Measurements from ENCODE around the gene TM9SF3. TPM values are rescaled to one million over a fixed set of nuclear protein-coding genes. Genes with fewer than 3 reads are reported as not detected.

Gene TM9SF3
- 51.9 TPM for polyA plus RNA-seq (2012; ENCODE audit: insufficient read depth, insufficient read length)

DNA sequence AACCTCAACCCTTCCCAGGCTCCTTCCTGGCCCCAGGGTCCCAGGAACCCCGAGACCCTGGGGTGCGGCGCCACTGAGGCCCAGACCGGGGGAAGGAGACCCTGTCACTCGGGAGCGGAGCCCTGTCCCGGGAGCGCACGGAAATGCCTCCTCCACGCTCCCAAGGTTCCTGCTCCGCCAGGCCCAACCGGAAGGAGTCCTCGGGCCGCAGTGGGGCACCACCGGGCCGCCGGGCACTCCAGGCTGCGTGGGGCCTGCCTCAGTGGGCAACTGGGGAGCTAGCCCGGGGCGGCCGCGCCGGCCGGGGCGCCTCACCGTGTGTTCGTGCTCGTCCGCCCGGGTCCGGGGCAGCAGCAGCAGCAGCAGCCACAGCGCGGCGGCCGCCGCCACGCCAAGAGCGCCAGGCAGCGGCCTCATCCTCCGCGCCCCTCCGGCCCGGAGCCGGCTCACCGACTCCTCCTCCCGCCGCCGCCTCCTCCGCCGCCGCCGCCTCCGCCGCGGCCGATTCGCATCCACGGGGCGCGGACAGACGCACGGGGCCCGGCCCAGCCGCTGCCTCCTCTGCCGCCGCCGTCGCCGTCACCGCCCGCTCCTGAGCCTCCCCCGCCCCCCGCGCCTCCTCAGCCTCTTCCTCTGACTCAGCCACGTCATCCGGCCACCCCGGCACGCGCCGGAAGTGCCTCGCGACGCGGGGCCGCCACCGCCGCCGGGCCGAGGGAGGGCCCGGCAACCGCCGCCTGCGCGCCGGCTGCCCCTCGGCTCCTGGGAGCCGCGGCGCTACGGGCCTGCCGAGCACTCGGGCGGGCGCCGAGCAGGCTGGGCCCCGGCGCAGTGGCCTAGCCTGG lies at the start of gene TM9SF3:
Gene TM9SF3, minus strand, starts transcription at position 594 of the 845 bp plus-strand sequence. Its CDS starts 177 bp downstream, at position 417.
- peak; percentile 71 for DNase-seq (ENCODE audit: low read depth, low spot score)
- peak within 1 kb of the TSS; percentile 71 for H3K4me3 ChIP-seq (ENCODE audit: low read length)

DNA sequence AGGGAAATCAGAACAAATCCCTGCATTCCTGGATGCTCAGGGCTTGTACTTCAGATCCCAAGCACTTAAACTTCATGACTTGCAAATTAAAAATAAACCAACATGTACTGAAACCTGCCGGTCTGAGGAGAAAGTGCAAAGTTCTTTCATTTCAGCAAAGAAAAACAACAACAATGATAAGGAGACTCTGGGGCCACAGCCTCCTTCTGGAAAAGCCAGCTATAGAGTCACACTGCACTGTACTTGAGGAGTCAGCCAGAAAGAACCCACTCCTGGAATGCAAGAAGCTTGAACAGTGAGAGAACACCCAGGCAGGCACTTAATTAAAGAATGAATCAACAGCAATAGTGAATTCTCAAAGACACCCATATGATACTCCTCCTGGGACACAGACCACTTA lies 49.7 kb upstream of the TM9SF3 start:
- DNase-seq (ENCODE audit: low read depth, low spot score): no peak

DNA sequence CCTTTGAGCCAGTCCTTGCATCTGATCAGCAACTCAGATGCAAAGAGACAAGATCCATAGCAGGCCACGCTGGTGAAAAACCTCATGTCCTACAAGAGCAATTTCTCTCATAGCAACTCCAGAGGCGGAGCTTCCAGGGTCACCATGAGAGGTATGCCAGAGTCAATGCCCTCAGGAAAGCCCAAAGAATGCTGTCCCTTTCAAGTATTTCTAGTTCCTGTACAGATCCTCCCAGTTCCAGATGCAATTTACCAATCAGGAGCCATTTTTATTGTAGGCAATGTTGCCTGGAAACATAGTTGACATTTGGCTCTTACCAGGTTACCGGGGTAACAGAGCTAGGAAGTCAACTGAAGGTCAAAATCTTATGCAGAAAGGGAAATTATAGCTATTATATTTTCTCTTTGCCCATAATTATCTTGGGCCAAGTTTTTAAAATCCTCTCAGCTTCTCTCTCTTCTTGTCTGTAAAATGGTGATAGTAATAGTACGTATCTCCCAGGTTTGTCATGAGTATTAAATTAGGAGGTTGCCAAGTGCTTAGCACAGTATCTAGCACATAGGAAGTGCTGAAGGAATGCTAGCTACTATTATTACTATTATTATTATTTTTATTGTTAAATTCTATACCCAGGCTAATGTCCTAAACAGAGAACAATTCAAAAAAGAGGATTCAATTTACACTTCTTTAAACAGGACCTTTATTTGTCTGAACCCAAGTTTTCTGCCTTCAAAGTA lies 46.3 kb upstream of the TM9SF3 start:
- no peak for DNase-seq (ENCODE audit: low read depth, low spot score)
- no peak overlapping the region for H3K4me3 ChIP-seq (ENCODE audit: low read length)

More for the DNA sequence above, 49.7 kb upstream of the TM9SF3 start:
- no peak overlapping the region for H3K4me3 ChIP-seq (ENCODE audit: low read length)

DNA sequence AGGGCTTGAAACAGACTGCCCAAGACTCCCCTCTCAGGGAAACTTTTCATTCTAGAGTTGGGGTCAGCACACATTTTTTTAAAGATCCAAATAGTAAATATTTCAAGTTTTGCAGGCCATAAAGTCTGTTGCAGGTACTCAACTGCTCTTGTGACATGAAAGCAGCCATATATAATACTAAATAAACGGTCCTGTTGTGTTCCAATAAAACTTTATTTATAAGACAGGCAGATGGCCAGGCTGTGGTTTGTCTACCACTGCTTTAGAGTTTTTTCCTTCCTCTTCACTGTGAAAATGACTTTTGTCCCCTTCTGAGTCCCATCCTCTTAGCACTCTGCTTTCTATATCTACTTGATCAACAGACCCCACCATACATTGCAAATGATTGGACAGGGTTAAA lies 40.5 kb upstream of the TM9SF3 start:
- no peak overlapping the region for H3K4me3 ChIP-seq (ENCODE audit: low read length)
- no peak for DNase-seq (ENCODE audit: low read depth, low spot score)

DNA sequence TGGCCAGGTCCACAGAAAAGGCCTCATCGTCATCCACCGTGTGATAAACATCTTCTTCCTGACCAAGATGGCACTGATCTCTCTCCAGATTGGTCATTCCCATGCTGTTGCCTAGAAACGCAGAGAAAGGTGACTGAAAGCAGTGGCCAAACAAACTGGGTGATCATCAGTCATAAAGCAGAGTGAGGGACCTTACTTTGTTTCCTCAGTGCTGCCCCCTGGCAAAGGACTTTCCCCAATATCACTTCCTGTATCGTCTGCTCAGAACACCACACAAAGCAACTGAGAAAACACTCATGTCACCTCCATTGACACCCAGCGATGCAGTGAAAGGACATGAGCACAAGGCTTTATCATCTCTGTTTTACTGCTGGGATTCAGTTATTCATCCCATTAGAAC lies 40.0 kb upstream of the TM9SF3 start:
- no peak for DNase-seq (ENCODE audit: low read depth, low spot score)
- no peak overlapping the region for H3K4me3 ChIP-seq (ENCODE audit: low read length)

DNA sequence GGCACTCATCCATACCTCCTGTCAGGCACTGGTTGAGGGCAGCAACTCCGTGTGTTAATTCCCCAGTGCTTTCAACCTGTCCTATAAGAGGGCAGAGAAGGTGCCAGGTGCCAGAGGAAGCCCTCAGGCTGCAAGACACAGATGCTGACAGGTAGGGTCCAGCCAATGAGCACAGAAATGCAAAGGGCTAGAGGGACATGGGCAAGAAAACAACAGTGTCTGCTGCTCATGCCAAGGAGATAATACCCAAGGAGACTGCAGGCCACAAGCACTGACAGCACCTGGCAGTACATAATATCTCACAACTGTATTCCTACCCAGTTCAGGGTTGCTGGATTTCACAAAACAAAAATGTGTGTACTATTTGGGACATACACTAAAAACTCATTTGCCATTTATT lies 38.4 kb upstream of the TM9SF3 start:
- no peak overlapping the region for H3K4me3 ChIP-seq (ENCODE audit: low read length)
- DNase-seq (ENCODE audit: low read depth, low spot score): no peak

DNA sequence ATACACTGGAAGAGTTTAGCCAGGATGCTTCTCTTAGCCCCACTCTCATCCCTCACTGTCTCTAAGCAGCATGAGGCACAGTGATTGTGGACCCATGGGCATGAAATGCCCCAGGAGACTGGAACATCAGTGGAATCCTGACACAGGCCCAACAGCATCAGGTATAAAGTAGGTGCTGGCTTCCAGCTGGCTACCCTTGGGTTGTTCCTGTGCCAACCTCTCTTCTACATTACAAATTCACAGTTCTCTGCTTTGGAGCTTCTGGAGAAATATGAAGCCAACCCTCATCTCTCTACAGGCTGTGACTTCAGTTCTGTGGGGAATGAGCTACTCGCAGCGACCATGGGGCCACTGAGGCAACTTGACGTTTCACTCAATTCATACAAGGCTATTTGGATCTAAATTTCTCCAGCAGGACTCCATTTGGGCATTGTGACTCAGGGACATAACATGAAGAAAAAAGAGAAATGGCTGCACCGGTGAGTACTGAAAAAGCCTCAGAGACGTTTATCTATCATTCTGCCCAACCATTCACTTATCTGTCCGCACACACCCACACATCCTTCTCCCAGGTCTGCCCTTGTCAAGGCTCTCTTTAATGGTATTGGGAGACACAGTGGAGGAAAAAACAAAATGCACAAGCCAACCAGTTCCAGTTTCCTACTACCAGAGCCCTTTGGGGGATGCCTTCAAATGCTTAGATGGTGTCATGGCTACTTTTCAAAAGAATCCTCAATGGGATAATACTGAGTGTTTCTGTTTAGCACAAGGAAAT lies 35.4 kb upstream of the TM9SF3 start:
- no peak for DNase-seq (ENCODE audit: low read depth, low spot score)
- no peak overlapping the region for H3K4me3 ChIP-seq (ENCODE audit: low read length)

DNA sequence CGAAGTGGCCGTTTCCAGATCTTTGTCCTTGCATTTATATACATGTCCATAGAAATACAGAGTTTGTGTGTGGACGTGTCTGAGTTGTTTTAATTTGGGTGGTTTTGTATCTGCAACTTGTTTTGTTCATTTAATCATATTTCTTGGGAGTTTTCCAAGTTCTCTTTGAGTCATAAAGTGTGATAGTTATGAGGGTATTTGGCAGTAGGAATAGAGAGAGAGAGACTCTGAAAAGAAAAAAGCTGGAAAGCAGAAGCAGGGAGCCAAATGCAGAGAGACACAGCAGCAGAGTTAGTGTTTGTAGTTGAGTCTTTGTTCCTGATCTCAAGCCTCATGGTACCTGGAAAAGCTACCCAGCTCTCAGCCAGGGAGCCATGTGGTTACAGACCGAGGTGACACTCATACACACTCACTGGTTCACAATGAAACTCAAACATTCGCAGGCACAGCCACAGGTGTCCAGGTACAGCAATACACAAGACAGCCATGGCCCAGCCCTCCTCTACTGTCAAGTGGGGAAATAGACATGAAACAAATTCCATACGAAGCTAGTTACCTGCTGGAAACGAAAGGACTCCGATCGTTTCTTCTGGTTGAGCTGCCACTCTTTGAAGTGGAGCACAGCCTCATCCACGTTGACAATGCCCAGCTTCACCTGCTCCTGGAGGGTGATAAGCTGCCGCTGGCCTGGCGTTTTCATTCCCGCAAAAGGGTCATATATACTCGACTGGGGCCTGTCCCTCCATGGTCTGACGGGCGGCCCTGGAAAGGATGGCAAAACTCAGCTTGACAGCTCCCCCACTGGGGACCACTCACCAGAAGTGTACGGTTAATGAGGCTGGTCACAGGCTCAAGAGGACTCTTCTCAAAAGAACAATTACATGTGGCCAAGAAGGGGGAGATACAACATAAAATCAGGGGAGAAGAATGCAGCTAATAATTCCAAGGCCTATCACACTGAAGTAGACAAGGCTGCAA lies 33.3 kb upstream of the TM9SF3 start:
- H3K4me3 ChIP-seq (ENCODE audit: low read length): no peak overlapping the region
- DNase-seq (ENCODE audit: low read depth, low spot score): no peak

DNA sequence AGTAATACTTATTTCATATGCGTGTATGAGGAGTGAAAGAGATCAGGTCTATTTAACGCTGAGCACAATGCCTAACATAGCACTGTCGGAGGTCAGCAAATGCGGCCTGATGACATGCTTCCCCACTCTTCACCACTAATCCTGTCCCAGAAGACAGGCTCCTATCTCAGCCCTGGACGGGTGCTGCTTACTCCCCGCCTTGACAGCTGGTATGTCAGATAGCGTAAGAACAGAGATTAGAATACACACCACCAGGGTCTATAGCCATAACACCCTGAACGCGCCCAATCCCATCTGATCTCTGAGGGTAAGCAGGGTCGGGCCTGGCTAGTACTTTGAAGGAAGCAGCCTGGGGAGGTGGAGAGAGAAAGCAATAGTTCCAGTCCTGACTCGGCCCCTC lies 32.3 kb upstream of the TM9SF3 start:
- DNase-seq (ENCODE audit: low read depth, low spot score): no peak
- no peak overlapping the region for H3K4me3 ChIP-seq (ENCODE audit: low read length)

DNA sequence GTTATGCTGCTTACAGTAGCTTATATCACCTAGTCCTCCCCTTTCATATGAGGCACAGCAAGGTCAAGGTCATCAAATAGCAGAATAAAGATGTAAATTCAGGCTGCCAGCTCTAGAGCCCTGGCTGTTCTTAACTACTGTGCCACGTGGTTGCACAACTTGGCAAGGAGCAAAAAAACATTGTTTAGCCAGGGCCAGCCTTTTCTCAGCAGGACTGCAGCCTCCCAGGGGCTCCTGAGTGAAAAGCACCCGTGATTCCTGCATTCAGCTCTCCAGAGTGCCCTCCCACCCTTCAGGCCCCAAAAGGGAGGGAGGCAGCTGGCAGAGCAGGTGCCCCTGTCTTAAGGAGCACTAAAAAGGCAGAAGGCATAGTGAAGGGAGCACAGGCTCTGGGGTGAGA lies 31.8 kb upstream of the TM9SF3 start:
- no peak overlapping the region for H3K4me3 ChIP-seq (ENCODE audit: low read length)
- no peak for DNase-seq (ENCODE audit: low read depth, low spot score)

DNA sequence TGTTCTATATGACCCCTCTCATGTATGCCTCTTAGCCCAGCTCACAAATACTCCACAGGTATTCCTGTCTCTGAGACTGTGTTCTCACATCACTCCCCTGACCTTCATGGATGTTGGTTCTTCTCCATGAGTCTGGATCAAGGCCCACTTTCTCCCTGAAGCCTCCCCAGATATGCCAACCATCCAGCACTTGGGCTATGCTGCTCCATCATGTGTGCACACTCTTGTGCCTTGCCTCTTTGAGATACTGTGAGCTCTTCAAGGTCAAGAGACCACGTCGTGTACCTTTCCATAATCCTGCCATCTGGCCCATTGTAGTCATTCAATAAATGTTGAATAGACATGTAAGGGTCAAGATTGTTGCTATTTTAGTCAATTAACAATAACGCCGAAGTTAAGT lies 30.1 kb upstream of the TM9SF3 start:
- DNase-seq (ENCODE audit: low read depth, low spot score): no peak
- no peak overlapping the region for H3K4me3 ChIP-seq (ENCODE audit: low read length)

DNA sequence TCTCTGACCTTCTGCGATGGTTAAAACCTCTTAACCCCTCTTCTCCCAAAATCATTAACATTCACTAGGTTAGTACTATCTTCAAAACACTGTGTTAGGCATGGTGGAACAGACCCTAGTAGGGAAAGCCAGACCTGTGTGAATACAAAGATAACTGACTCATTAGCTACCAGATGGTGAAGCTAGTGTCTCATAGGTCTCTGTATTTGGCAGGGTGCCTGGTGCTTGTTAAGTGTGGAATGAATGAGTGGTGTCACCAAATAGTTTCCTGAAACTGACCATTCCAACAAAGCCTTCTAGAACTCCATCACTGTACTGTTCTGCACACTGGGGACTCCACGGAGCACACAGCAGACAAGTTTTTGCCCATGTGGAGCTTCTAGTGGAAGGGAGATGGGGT lies 27.7 kb upstream of the TM9SF3 start:
- no peak overlapping the region for H3K4me3 ChIP-seq (ENCODE audit: low read length)
- DNase-seq (ENCODE audit: low read depth, low spot score): no peak

DNA sequence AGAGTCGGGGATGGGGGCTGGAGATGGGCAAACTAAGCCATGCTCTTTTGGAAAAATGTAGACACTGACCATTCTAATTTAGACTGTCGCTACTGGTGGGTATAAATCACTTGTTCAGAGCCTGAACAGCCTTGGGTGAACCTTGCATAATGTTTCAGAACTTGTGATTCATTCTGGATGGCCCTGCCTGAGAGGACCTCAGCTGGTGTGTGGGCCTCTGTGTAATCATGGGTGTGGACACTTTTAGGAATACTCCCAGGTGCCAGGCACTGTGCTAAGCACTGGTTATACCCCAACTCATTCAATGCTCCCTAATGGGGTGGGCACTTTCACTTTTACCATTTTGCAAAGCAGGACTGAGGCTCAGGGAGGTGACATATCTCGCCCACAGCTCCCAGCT lies 26.8 kb upstream of the TM9SF3 start:
- H3K4me3 ChIP-seq (ENCODE audit: low read length): no peak overlapping the region
- DNase-seq (ENCODE audit: low read depth, low spot score): no peak

DNA sequence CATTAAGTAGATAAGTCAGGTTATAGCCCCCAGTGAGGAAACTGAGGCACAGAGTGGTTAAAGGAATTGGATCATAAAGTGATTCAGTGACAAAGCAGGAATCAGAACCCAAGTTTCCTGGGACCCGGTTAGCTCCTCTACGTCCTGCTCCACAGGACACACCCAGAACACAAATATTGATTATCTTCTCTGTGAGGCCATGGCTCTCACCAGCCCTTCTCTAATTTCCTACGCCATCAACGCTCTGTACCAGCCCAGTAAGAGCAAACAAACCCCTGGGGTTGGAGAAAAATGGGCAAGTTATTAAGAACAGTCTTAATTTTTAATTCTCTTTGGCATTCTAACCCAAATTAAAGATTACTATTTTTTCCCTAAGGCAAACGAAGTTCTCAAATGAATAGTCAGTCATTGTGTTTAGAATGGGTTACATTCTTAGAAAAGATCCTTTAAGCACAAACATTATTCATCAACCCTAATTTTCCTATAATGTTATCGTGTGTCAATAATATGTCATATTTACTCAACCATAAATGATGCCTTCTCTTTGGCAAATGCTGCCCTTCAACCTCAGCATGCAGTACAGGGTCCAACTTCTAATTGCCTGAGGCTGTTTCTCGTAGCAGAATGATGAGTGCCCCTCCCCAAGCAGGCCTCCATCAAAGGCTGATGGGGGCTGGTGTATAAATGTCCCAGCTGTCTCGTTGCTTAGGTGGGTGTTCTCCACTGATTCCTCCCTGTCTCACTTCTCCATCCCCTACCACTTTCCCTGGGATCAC lies 25.4 kb upstream of the TM9SF3 start:
- DNase-seq (ENCODE audit: low read depth, low spot score): no peak
- H3K4me3 ChIP-seq (ENCODE audit: low read length): no peak overlapping the region

DNA sequence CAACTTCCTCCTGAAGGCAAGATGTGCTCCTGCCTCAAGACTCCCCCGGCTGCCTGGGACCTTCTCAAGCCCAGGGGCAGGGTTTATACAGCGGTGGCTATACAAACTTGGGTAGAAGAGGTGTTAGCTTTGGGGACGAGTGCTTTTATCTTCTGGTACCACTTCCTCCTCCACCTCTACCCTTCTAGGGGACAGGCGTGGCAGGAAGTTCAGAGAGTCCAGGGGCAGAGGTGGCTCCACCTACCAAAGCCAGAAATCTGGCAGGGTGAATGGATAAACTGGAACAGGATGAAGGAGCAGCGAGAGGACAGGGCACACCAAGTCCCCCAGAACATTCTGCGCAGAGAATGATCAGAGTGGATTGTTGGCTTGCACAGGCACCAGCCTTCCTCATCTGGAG lies 24.0 kb upstream of the TM9SF3 start:
- no peak overlapping the region for H3K4me3 ChIP-seq (ENCODE audit: low read length)
- DNase-seq (ENCODE audit: low read depth, low spot score): peak; percentile 28

DNA sequence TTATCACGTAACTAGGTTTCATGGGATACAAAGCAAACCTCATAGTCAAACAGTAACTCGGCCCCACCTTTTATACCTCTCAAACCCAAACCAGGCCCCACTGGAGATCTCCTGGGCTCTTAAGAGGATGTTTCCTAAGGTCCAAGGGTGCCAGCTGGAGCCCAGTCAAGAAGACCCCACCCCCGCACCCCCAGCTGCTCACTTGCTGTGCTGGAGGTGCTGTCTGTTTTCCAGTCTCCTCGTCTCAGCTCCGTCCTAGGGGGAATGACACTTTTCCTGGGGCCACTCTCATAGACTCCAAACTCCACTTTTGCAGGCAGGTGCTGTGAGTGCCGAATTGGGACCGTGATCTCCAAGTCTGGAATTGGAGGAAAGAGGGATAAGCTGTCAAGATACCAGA lies 22.7 kb upstream of the TM9SF3 start:
- no peak for DNase-seq (ENCODE audit: low read depth, low spot score)
- no peak overlapping the region for H3K4me3 ChIP-seq (ENCODE audit: low read length)

DNA sequence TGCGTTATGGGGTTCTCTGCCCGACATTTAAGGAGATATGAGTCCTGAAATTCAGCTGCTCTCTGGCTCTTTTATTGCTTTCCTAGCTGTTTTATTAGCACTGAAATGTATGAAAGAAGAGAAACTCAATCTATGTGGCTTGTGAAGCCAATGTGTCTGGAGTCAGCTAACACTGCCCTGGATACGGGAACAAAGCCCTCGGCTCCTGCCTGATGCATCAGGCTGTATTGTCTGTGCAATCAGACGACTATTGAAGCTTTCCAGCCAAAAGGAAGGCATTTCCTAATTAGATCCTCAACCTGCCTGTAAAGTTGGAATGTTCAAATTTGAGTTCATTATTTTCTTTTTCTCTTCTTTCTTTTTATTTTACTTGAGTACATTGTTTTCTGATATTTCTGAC lies 22.0 kb upstream of the TM9SF3 start:
- DNase-seq (ENCODE audit: low read depth, low spot score): no peak
- H3K4me3 ChIP-seq (ENCODE audit: low read length): no peak overlapping the region

DNA sequence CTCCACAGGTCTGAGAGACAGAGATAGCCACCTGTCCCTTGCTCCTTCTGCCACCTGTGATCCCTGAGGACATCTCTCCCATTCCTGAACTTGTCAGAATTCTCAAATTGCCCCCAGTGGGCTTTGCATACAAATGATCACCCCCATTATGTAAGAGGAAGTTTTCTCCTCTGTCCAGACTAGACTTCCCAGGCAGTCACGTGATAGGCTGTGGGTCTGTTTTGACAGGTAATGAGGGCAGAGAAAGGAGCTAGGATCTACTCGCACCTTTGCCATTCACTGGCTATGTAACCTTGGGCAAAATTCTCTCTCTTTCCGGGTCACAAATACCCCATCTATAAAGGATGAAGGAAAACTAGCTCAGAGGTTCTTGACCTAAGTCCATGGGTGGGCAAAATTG lies 21.4 kb upstream of the TM9SF3 start:
- no peak for DNase-seq (ENCODE audit: low read depth, low spot score)
- H3K4me3 ChIP-seq (ENCODE audit: low read length): no peak overlapping the region

Measured in Jurkat, Clone E6-1 (cell line).